ENCODE measurements around the gene SLC44A1.

The SLC44A1 gene

GRCh38 chr9:105341434-105342146 lies 97.1 kb downstream of the SLC44A1 start:
- DNase-seq, result no peak

GRCh38 chr9:105342147-105342505 lies 97.7 kb downstream of the SLC44A1 start:
- DNase-seq, result no peak

GRCh38 chr9:105344283-105344682 lies 99.8 kb downstream of the SLC44A1 start:
- no peak for DNase-seq

- no peak for DNase-seq
Measured at GRCh38 chr9:105345626-105346025, 101.2 kb downstream of the SLC44A1 start.

- DNase-seq, result no peak
Measured at GRCh38 chr9:105346273-105346672, 101.8 kb downstream of the SLC44A1 start.

GRCh38 chr9:105354448-105354847 lies 110.0 kb downstream of the SLC44A1 start:
- no peak for DNase-seq

GRCh38 chr9:105355781-105356180 lies 111.3 kb downstream of the SLC44A1 start:
- DNase-seq, result no peak

- no peak for DNase-seq
Measured at GRCh38 chr9:105357937-105358336, 113.5 kb downstream of the SLC44A1 start.

GRCh38 chr9:105359892-105360291 lies 115.4 kb downstream of the SLC44A1 start:
- no peak for DNase-seq

GRCh38 chr9:105360344-105360743 lies 115.9 kb downstream of the SLC44A1 start:
- DNase-seq, result no peak

GRCh38 chr9:105361873-105362272 lies 117.4 kb downstream of the SLC44A1 start:
- no peak for DNase-seq

- no peak for DNase-seq
Measured at GRCh38 chr9:105362470-105362869, 118.0 kb downstream of the SLC44A1 start.

GRCh38 chr9:105363837-105364236 lies 119.4 kb downstream of the SLC44A1 start:
- DNase-seq, result no peak

- DNase-seq, result no peak
Measured at GRCh38 chr9:105369911-105370310, 125.5 kb downstream of the SLC44A1 start.

- DNase-seq, result no peak
Measured at GRCh38 chr9:105373723-105374122, 129.3 kb downstream of the SLC44A1 start.

GRCh38 chr9:105375323-105375722 lies 130.9 kb downstream of the SLC44A1 start:
- no peak for DNase-seq

GRCh38 chr9:105376893-105377292 lies 132.4 kb downstream of the SLC44A1 start:
- no peak for DNase-seq

GRCh38 chr9:105385381-105385985 lies 141.0 kb downstream of the SLC44A1 start:
- DNase-seq, result no peak

GRCh38 chr9:105389796-105390195 lies 145.3 kb downstream of the SLC44A1 start:
- DNase-seq, result no peak

- no peak for DNase-seq
Measured at GRCh38 chr9:105390871-105391270, 146.4 kb downstream of the SLC44A1 start.

GRCh38 chr9:105391288-105391687 lies 146.8 kb downstream of the SLC44A1 start:
- DNase-seq, result no peak

- no peak for DNase-seq
Measured at GRCh38 chr9:105392531-105392930, 148.1 kb downstream of the SLC44A1 start.

GRCh38 chr9:105393576-105394344 lies 149.3 kb downstream of the SLC44A1 start:
- DNase-seq, result no peak

- no peak for DNase-seq
Measured at GRCh38 chr9:105396441-105396840, 152.0 kb downstream of the SLC44A1 start.
